ENCODE data around the gene DISC1. TPM values are rescaled to one million over a fixed set of nuclear protein-coding genes. Genes with fewer than 3 reads are reported as not detected.
A peak's percentile ranks its signal among the peaks of the same experiment; 100 is the strongest.

Gene DISC1
- total RNA-seq, 1 donor from 2014 or later: 4.5 TPM

- DNase-seq (ENCODE audit: low read depth in 2 of 2): no peak
Observed at GRCh38 chr1:231810415-231810814, 183.8 kb downstream of the DISC1 start.

GRCh38 chr1:231814021-231814420 is 187.4 kb downstream of the DISC1 start:
- peak in 1 of 2 donors; percentile 92 for DNase-seq (ENCODE audit: low read depth in 2 of 2)

- peak in 1 of 2 donors; percentile 71 for DNase-seq (ENCODE audit: low read depth in 2 of 2)
Observed at GRCh38 chr1:231814521-231814920, 187.9 kb downstream of the DISC1 start.

GRCh38 chr1:231817801-231818200 is 191.2 kb downstream of the DISC1 start:
- DNase-seq (ENCODE audit: low read depth in 2 of 2): no peak

GRCh38 chr1:231818337-231818736 is 191.7 kb downstream of the DISC1 start:
- no peak for DNase-seq (ENCODE audit: low read depth in 2 of 2)

- DNase-seq (ENCODE audit: low read depth in 2 of 2): no peak
Observed at GRCh38 chr1:231821281-231821680, 194.7 kb downstream of the DISC1 start.

- DNase-seq (ENCODE audit: low read depth in 2 of 2): no peak
Observed at GRCh38 chr1:231822041-231822440, 195.5 kb downstream of the DISC1 start.

GRCh38 chr1:231826566-231826965 is 200.0 kb downstream of the DISC1 start:
- no peak for DNase-seq (ENCODE audit: low read depth in 2 of 2)

- peak in 1 of 2 donors; percentile 75 for DNase-seq (ENCODE audit: low read depth in 2 of 2)
Observed at GRCh38 chr1:231827337-231828105, 200.9 kb downstream of the DISC1 start.

- DNase-seq (ENCODE audit: low read depth in 2 of 2): peak; percentile 73 to 97
Observed at GRCh38 chr1:231828182-231828920, 201.8 kb downstream of the DISC1 start.

- no peak for DNase-seq (ENCODE audit: low read depth in 2 of 2)
Observed at GRCh38 chr1:231829332-231829731, 202.7 kb downstream of the DISC1 start.

GRCh38 chr1:231836227-231836893 is 209.8 kb downstream of the DISC1 start:
- DNase-seq (ENCODE audit: low read depth in 2 of 2): peak; percentile 18 to 70

- DNase-seq (ENCODE audit: low read depth in 2 of 2): no peak
Observed at GRCh38 chr1:231838521-231838920, 211.9 kb downstream of the DISC1 start.

- no peak for DNase-seq (ENCODE audit: low read depth in 2 of 2)
Observed at GRCh38 chr1:231839999-231840398, 213.4 kb downstream of the DISC1 start.

- peak in 1 of 2 donors; percentile 39 for DNase-seq (ENCODE audit: low read depth in 2 of 2)
Observed at GRCh38 chr1:231841616-231842344, 215.2 kb downstream of the DISC1 start.

GRCh38 chr1:231842441-231842840 is 215.9 kb downstream of the DISC1 start:
- no peak for DNase-seq (ENCODE audit: low read depth in 2 of 2)

GRCh38 chr1:231844986-231845502 is 218.5 kb downstream of the DISC1 start:
- peak in 1 of 2 donors; percentile 62 for DNase-seq (ENCODE audit: low read depth in 2 of 2)

GRCh38 chr1:231847612-231848397 is 221.2 kb downstream of the DISC1 start:
- no peak for DNase-seq (ENCODE audit: low read depth in 2 of 2)

GRCh38 chr1:231849981-231850380 is 223.4 kb downstream of the DISC1 start:
- no peak for DNase-seq (ENCODE audit: low read depth in 2 of 2)

GRCh38 chr1:231850786-231851185 is 224.2 kb downstream of the DISC1 start:
- DNase-seq (ENCODE audit: low read depth in 2 of 2): no peak

All from dermis microvascular lymphatic vessel endothelial cell (primary cell).